Effector memory CD4-positive, alpha-beta T cell (primary cell): ENCODE data around the gene RSAD1.

Experiments
- DNase-seq, 3 donors: peaks; one replicate each; pipeline ENCODE4 v3.0.0-alpha.2; 2020
- H3K27ac ChIP-seq: 2 replicates; pipeline ENCODE4 v1.7.0; 2013; ENCODE audit warnings: mild to moderate bottlenecking, low read length, moderate library complexity; ENCODE audit not compliant: insufficient read depth, poor library complexity, severe bottlenecking
- H3K27me3 ChIP-seq: replicated peaks from 2 replicates; pipeline ENCODE4 v1.7.0; 2013; ENCODE audit warnings: mild to moderate bottlenecking, low read length; ENCODE audit not compliant: insufficient read depth, control insufficient read depth, poor library complexity, severe bottlenecking
- H3K36me3 ChIP-seq: 2 replicates; pipeline ENCODE4 v1.7.0; 2013; ENCODE audit warnings: mild to moderate bottlenecking, low read length, moderate library complexity; ENCODE audit not compliant: control insufficient read depth, insufficient read depth
- H3K4me1 ChIP-seq: 2 replicates; pipeline ENCODE4 v1.7.0; 2013; ENCODE audit warnings: low read length, mild to moderate bottlenecking; ENCODE audit not compliant: control insufficient read depth, insufficient read depth, poor library complexity, severe bottlenecking
- H3K4me3 ChIP-seq: 2 replicates; pipeline ENCODE4 v1.7.0; 2013; ENCODE audit warnings: low read length, low read depth, mild to moderate bottlenecking; ENCODE audit not compliant: insufficient read depth, poor library complexity, severe bottlenecking
- H3K9me3 ChIP-seq: 2 replicates; pipeline ENCODE4 v1.7.0; 2013; ENCODE audit warnings: mild to moderate bottlenecking, low read length, moderate library complexity; ENCODE audit not compliant: control insufficient read depth

The RSAD1 gene

DNA sequence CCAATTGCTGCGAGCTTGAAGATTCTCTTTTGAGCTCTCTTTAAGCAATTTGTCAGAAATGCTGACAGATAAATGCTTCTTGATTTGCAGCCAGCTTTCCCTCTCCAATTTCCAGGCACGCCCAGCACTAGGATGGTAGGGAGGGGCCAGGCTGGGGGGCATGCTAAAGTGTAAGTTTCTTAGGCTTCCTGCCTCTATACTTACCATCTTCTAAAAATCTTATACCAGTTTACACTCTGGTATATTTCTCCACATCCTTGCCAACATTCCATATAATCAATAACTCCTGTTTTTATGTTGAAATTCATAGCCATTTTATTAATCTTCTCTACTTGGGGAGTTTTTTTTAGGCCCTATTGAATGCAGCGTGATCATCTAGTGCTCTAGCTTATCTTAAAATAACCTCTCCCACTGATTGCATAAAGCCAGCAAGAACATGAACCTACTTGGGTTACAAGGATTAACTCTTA lies 35.1 kb upstream of the RSAD1 start:
- Histone ChIP-seq H3K4me3 (no peak overlapping the region), H3K4me1 (no peaks in the 10 kb centered on the region), H3K27ac (no peak overlapping the region), H3K36me3 (no peaks in the 10 kb centered on the region), H3K27me3 (no peaks in the 10 kb centered on the region), H3K9me3 (no peaks in the 10 kb centered on the region)
- DNase-seq: no peak

GRCh38 chr17:50444841-50445715 lies 33.6 kb upstream of the RSAD1 start:
- Histone ChIP-seq H3K4me3 (no peak overlapping the region), H3K9me3 (no peaks in the 10 kb centered on the region), H3K4me1 (no peaks in the 10 kb centered on the region), H3K27me3 (no peaks in the 10 kb centered on the region), H3K36me3 (no peaks in the 10 kb centered on the region), H3K27ac (no peak overlapping the region)
- no peak for DNase-seq

GRCh38 chr17:50445730-50446325 lies 32.8 kb upstream of the RSAD1 start:
- no peak overlapping the region for H3K27ac ChIP-seq

DNA sequence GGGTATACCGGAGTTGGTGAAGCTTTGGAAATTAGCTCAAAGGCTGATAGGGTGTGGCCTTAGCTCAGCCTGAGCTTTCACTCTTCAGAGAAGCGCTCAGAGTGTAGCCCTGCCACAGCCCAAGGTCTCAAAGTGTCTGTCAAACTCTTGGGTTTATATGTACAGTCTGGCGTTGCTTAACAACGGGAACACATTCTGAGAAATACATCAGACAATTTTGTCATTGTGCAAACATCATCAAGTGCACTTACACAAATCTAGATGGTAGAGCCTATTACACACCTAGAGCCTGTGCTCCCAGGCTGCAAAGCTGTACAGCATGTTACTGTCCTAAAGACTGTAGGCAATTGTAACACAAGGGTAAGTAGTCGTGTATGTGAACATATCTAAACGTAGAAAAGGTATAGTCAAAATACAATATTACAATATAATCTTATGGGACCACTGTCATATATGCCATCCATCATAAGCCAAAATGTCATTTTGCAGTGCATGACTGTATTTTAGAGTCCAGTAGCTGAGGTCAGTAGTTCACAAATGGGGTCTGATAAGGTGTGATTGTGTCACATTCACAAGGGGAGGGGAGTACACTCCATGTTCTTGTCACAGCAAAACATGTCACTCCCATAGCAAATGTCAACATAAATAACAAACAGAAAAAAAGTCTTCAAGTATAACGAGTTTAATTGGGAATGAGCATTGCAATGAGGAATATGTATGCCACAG lies 30.6 kb upstream of the RSAD1 start:
- Histone ChIP-seq H3K36me3 (no peaks in the 10 kb centered on the region), H3K27me3 (no peaks in the 10 kb centered on the region), H3K4me3 (no peak overlapping the region), H3K4me1 (no peaks in the 10 kb centered on the region), H3K27ac (no peak overlapping the region), H3K9me3 (no peaks in the 10 kb centered on the region)
- DNase-seq: no peak

More at GRCh38 chr17:50445730-50446325, 32.8 kb upstream of the RSAD1 start:
- H3K36me3 ChIP-seq: no peaks in the 10 kb centered on the region
- no peaks in the 10 kb centered on the region for H3K27me3 ChIP-seq
- no peaks in the 10 kb centered on the region for H3K4me1 ChIP-seq
- no peak for DNase-seq
- no peak overlapping the region for H3K4me3 ChIP-seq
- H3K9me3 ChIP-seq: no peaks in the 10 kb centered on the region

GRCh38 chr17:50448643-50449042 lies 30.0 kb upstream of the RSAD1 start:
- Histone ChIP-seq H3K4me1 (no peaks in the 10 kb centered on the region), H3K36me3 (no peaks in the 10 kb centered on the region), H3K27me3 (no peaks in the 10 kb centered on the region), H3K27ac (no peak overlapping the region), H3K4me3 (no peak overlapping the region), H3K9me3 (no peaks in the 10 kb centered on the region)
- no peak for DNase-seq

DNA sequence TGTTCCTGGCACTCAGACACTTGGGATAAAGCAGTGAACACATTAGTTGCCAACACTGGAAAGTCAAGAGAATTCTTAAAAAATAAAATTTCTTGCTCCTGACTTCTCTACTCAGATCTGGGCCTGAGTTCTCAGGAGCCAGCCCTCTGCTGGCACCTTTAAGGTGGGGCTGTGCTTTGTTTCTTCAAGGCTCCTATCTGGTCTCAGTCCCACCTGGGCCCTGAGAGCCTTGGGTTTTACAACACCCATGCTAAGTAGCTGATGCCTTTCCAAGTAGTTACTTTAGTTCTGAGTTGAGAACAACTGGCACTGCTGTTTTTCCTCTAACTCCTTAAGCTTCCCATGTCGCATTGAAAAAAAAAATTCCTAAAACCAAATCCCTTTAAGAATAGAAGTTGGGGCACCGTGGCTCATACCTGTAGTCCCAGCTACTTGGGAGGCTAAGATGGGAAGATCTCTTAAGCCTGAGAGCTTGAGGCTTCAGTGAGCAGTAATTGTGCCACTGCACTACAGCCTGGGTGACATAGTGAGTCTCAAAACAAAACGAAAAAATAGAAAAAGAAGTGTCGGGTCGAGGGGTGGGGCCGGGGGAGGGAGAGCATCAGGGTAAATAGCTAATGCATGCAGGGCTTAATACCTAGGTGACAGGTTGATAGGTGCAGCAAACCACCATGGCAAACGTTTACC lies 26.6 kb upstream of the RSAD1 start:
- H3K36me3 ChIP-seq: no peaks in the 10 kb centered on the region
- no peaks in the 10 kb centered on the region for H3K9me3 ChIP-seq
- no peak overlapping the region for H3K27ac ChIP-seq
- no peaks in the 10 kb centered on the region for H3K27me3 ChIP-seq
- DNase-seq: no peak
- H3K4me1 ChIP-seq: no peaks in the 10 kb centered on the region
- no peak overlapping the region for H3K4me3 ChIP-seq

- no peak for DNase-seq
These were observed 25.9 kb upstream of the RSAD1 start for GRCh38 chr17:50452630-50453300.

DNA sequence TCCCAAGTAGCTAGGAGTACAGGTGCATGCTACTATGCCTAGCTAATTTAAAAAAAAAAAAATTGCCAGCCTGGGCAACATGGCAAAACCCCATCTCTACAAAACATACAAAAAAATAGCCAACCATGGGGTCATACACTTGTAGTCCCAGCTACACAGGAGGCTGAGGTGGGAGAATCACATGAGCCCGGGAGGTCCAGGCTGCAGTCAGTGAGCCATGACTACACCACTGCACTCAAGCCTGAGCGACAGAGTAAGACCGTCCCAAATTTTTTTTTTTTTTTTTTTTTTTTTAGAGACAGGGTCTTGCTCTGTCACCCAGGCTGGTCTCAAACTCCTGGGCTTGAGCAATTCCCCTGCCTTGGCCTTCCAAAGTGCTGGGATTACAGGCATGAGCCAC lies 24.8 kb upstream of the RSAD1 start:
- DNase-seq: no peak
- Histone ChIP-seq H3K27me3 (no peaks in the 10 kb centered on the region), H3K9me3 (no peaks in the 10 kb centered on the region), H3K4me1 (no peaks in the 10 kb centered on the region), H3K36me3 (no peaks in the 10 kb centered on the region), H3K27ac (no peak overlapping the region), H3K4me3 (no peak overlapping the region)

More at GRCh38 chr17:50452630-50453300, 25.9 kb upstream of the RSAD1 start:
- no peaks in the 10 kb centered on the region for H3K27me3 ChIP-seq
- H3K4me1 ChIP-seq: no peaks in the 10 kb centered on the region
- no peak overlapping the region for H3K4me3 ChIP-seq
- H3K9me3 ChIP-seq: no peaks in the 10 kb centered on the region
- H3K27ac ChIP-seq: no peak overlapping the region
- H3K36me3 ChIP-seq: no peaks in the 10 kb centered on the region

DNA sequence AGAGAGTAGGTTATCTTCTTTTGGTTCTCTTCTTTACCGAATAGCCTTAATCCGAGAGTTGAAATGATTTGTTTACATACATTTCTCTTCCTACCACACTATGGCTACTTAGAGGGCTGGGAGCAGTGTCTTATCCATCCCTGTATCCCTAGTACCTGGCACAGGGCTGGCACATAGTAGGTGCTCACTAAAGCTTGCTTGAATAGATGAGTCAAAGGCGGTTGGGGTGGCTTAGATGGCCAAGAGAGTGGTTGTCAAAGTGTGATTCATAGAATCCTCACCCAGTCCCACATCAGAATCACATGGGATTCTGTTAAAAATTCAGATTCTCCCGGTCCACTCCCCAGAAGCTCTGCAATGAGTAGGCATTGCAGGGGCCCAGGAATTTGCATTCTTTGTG lies 21.0 kb upstream of the RSAD1 start:
- Histone ChIP-seq H3K27me3 (no peaks in the 10 kb centered on the region), H3K27ac (no peak overlapping the region), H3K4me3 (no peak overlapping the region), H3K4me1 (no peaks in the 10 kb centered on the region), H3K9me3 (no peaks in the 10 kb centered on the region), H3K36me3 (no peaks in the 10 kb centered on the region)
- DNase-seq: no peak
